CD4-positive, alpha-beta T cell treated with Interferon alpha-2 for 1 hour (primary cell): ENCODE results near the gene IGF2BP2.
"Not testable (repeated sequence)": the region's sequence is repeated elsewhere in the genome, so short reads cannot be mapped to it uniquely, and the experiment has no call there.

Source experiments
- DNase-seq, 2 donors: peaks; one replicate each; pipeline ENCODE4 v3.0.0-alpha.2; 2020 to 2022

Gene IGF2BP2

DNA sequence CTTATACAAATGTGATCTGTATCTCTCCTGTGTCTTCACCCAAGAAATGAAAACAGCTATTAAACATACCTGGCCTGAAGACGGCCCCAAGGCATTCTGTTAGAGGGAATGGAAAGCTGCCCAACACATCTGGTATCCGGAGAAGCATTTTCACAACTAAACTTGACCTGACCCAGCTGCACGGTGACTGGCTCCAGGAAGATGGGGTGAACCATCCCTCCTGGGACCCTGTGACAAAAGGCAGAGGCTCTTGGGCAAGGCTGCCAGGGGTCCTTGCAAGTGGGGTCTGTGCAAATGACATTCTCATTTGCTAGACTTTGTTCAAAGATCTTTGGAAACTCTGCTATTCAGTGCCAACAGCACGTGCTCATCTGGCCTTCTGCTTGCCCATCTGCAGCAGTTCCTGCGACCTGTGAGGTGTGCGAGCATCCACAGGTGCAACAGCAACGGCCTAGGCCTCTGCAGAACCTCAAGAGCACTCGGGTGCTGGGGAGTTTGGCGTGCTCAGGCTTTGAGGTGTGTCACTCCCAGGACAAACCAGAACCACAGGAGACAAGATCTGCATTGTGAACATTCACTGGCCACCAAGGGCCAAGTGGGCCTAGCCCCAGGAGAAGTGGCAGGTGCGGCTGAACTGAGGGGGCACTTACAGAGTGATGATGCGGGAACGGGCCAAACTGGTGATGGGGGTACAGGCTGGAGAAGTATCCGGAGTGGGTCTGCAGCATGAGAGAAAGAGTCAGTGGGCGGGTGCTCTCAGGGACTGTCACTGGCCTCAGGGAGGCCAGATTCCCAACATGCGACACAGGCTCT, 166.9 kb downstream of the IGF2BP2 start:
- no peak for DNase-seq

- no peak for DNase-seq
Measured at GRCh38 chr3:185657211-185657610, 167.6 kb downstream of the IGF2BP2 start.

GRCh38 chr3:185656321-185656840, 168.5 kb downstream of the IGF2BP2 start:
- no peak for DNase-seq

DNA sequence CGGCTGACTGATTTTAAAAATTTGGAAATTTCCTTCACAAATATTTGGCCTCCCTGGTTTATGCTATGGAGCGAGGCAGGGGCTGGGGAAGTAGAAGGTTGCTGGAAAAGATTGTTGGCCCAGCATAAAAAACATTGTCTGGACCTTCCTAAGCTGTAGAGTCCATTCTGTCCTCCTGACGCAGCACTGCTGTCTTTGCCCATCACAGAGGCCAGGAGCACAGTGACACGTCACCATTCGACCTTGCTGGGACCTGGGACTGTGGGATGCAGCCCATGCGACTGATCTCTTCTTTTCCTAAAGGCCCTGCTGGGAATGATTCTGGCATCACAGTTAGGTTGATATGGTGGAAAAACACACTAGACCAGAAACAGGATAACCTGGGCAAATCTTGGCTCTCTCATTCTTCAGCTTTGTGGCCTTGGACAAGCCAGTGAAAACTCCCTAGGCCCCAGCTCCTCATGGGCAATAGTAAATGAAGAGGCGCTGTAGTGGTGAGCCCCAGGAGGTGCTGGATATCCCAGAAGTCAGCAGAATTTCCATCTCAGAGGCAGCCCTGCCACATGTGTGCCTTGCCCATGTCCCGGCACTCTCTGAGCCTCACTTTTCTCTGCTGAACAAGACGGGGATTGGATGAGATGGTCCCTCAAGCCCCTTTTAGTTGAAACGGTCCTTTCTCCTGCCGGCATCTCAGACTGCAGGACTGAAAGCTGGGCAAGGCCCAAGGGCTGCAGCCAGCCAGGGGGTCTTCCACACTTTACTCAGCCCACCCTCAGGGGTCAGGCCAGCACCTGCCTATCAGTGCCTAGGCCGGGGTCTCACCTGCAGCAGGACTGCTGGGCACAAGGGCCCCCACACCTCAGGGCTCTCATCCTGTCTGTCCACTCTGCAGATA, 169.2 kb downstream of the IGF2BP2 start:
- no peak for DNase-seq

- no peak for DNase-seq
Measured at GRCh38 chr3:185654758-185655145, 170.1 kb downstream of the IGF2BP2 start.

DNA sequence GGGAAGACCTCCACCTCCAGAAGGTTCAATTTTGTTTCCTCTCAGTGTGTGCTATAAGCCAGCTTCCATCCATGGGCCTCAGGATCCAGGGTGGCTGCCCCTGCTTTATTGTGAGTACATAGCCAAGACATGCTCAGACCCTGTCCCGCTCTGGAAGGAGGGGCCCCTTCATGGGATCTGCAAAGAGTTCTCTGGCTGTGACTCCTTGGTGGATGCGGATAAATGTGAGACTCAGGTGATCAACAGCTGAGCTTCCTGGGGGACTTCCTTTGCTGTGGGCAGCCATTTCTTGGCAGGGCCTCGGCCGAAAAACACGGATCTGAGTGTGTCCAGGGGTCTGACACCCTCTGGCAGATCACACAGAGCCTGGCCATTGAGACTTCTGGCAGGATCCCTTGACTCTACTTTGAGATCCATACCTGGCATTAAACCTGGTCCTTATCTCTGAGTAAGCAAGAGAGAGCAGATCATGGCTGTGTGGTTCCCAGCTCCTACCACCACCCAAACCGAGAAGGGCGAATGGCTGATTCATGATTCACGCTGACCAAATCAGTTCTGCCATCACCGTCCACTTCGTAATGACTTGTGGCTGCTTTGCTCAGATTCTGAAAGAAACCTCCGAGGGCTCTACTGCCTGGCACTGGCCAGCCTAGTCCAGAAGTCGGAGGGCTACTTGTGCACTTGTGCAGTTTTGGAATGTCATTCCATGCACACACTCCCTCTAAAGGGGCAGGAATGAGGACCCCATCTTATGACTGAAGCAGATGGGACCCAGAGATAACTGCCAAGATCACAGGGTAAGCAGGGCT, 170.7 kb downstream of the IGF2BP2 start:
- no peak for DNase-seq

GRCh38 chr3:185651971-185652370, 172.9 kb downstream of the IGF2BP2 start:
- no peak for DNase-seq

- no peak for DNase-seq
Measured at GRCh38 chr3:185649414-185649813, 175.4 kb downstream of the IGF2BP2 start.

GRCh38 chr3:185648396-185648795, 176.4 kb downstream of the IGF2BP2 start:
- no peak for DNase-seq

- DNase-seq = no peak
Measured at GRCh38 chr3:185647880-185648210, 177.0 kb downstream of the IGF2BP2 start.

DNA sequence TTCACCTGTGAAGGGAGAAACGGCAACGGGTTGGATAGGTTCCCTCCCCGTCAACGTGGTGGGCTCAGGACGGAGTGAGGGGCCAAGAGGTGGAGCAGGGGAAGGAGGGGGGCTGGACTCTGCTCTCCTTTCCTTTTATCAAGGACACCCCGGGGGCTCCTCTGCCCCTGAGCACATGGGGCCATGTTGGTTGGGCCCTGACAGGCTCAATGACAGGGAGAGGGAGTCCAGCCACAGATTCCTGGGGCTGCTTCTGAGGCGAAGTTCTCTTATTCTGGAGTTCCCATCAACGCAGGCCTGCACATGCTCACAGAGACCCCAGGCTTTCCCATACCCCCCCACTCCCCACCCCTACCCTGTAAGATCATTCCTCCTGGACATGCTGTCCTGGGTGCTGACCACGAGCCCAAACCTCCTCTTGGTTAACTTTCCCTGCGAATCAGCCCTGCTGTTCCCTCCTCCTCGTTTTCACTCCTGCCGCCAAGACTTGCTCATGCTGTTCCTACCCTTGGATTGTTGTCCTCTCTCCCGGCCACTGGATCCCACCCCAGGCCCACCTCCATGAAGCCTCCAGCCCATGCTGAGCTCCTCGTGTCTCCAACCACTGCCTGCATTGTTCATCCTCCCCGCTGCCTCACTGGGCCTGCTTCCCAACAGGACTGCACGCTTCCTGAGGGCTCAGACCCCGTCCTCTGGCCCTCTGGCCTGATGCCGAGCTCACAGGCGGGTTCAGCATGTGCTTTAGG, 177.5 kb downstream of the IGF2BP2 start:
- no peak for DNase-seq

DNA sequence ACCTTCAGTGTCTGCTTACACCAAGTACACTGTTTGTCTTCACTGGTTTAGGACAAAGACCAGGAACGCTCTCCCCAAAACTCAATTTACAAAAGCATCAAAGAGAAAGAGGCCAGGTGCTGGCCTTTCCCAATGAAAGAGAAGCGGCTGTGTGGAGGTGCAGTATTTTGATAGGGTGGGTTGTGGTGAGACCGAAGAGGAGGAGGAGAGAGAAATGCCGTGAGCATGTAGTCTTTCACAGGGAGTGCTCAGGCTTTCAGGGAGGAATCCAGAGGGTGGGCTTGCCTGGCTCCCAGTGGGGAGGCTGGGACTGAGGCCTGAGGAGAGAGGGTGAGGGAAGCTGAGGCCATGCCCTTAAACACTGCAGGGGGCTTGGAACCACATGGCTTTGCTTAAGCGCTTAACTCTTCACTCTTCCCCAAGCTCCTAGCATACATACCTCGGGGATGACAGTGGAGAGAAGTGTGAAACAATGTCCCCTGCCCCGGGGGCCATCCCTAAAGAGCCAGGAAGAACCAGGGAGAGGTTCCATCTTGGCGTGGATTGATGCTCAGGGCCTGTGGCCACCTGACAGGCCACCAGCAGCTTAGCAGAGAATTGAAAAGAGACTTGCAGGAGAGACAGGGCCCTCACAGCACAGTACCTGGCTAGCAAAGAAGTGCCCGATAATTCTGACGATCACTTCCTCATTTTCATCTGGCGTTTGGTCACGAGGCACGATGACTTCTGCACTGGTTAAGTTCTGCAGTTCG, 178.3 kb downstream of the IGF2BP2 start:
- no peak for DNase-seq

DNA sequence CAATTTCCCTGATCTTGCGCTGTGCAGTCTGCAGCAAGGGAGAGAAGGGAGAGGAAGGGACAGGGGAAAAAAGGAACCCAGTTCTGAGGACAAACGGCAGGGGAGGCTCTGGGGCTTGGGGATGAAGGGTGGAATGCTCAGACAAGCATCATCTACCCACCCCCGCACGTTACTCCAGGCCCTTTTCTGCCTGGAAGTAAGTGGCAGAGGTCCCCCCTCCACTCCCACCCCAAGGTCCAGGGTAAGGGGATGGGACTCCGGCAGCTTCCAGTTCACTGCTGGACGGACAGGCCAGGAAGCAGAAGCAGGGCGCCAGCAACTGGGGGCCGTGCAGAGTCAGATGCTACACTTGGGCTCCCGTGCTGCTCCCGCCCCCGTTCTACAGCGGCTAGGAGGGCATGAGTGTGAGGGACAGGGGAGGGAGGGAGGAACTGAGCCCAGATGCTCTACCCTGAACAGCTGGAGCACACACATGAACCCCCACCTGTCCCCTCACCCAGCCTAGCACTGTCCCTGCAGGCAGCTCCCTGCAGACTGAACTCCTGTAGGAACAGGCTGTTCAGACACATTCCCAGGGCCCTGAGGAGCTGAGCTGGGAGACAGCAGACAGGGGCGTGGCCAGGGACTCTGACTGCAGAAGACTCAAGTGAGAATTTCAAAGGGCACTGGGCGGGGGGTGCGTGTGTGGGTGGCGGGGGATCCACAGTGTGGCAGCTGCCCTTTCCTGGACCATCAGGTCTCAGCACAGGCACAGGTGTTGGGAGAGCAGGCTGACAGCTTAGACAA, 179.1 kb downstream of the IGF2BP2 start:
- no peak for DNase-seq

- DNase-seq = not testable (repeated sequence)
Measured at GRCh38 chr3:185645191-185645590, 179.7 kb downstream of the IGF2BP2 start.

- DNase-seq = no peak
Measured at GRCh38 chr3:185640308-185640707, 184.5 kb downstream of the IGF2BP2 start.

DNA sequence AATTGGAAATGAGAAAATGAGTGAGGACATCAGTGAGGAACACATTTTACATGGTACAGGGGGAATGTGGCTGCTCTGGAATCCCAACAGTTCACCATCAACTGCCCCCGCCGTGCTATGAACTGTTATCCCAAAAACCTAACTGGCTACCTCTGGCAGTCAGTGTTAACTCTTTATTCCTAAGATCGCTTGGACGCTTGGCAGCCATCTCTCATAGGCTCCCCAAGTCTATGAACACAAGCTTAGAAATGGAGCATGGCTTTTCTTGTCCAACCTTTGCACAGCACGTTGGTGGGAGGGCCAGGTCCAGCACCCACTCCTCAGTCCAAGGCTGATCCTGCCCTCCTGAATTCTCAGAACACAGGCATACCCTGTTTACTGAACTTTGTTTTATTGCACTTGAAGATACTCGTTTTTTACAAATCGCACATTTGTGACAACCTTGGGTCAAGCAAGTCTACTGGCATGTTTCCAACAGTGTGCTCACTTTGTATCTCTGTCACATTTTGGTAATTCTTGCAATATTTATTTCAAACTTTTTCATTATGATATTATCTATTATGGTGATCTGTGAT, 185.1 kb downstream of the IGF2BP2 start:
- DNase-seq = no peak

GRCh38 chr3:185638651-185639050, 186.2 kb downstream of the IGF2BP2 start:
- DNase-seq = not testable (repeated sequence)

DNA sequence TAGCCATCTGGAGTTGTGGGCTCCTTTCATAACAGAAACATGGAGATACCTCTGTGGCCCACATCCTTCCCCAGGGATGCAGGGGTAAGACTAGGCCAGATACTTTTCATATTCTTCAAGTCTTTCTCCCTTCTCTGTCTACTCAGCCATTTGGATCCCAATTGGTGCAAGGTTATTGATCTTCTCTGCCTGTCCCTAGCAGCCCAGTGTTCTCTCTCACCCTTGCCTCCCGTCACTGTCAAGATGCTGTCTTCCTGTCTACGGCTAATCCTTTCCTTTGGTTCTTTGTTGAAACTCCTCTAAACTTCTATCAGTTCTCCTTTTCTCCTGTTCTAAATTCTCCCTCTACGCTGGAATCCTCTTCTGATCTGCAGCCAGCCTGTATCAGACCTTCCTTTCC, 187.5 kb downstream of the IGF2BP2 start:
- DNase-seq = no peak

DNA sequence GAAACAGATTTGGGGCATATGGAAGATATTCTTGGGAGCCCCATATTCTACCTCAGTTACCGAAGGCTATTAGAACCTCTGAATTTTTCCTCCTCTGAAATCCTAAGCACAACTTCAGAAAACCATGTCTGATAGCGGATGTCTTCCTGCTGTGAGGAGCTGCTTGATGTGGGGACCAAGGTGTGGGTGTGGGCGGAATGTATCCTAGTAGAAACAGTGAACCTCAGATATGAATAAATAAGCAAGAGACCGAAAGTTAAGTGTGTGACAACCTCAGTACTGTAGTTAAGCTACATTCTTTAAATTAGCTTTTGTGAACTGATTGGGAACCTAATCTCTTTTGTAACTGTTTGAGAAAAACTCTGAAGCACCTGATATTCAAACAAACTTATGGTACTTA, 191.8 kb downstream of the IGF2BP2 start:
- DNase-seq = no peak

GRCh38 chr3:185631508-185632206, 193.2 kb downstream of the IGF2BP2 start:
- no peak for DNase-seq
